HL-60 (cell line): ENCODE measurements around the gene PRIMPOL.
"Not testable (repeated sequence)": the region's sequence is repeated elsewhere in the genome, so short reads cannot be mapped to it uniquely, and the experiment has no call there.

Experiments used
- DNase-seq, 2 experiments: peaks; one replicate each; pipeline ENCODE4 v3.0.0-alpha.2; 2010 to 2020; ENCODE audit warnings: low read depth in 1 of 2, low spot score in 1 of 2
- H3K27ac ChIP-seq: fragments of 250-450 bp; sonication (Bioruptor Pico); replicated peaks from 2 replicates; pipeline ENCODE4 v1.5.1; 2020; ENCODE audit warnings: mild to moderate bottlenecking, moderate library complexity
- H3K27me3 ChIP-seq: fragments of 250-450 bp; sonication (Bioruptor Pico); 2 replicates; pipeline ENCODE4 v1.5.1; 2021; ENCODE audit warnings: mild to moderate bottlenecking, moderate library complexity; ENCODE audit not compliant: insufficient read depth, poor library complexity, severe bottlenecking
- H3K4me3 ChIP-seq: replicated peaks from 2 replicates; pipeline ENCODE4 v1.5.1; 2011; ENCODE audit warnings: mild to moderate bottlenecking, control low read depth, low read length; ENCODE audit not compliant: insufficient read depth
- CTCF ChIP-seq: IDR thresholded peaks from one replicate; pipeline ENCODE4 v1.5.1; 2011; ENCODE audit warnings: low read length, control low read depth, inconsistent platforms; ENCODE audit not compliant: insufficient read depth
- GABPA ChIP-seq: IDR thresholded peaks from 2 replicates; pipeline ENCODE4 v1.6.1; 2012; ENCODE audit warnings: low read depth
- POLR2AphosphoS5 ChIP-seq: IDR thresholded peaks from 2 replicates; pipeline ENCODE4 v1.6.1; 2012; ENCODE audit warnings: low read depth
- REST ChIP-seq: IDR thresholded peaks from 2 replicates; pipeline ENCODE4 v1.6.1; 2012; ENCODE audit warnings: low read depth; ENCODE audit not compliant: insufficient replicate concordance
- SPI1 ChIP-seq: IDR thresholded peaks from 2 replicates; pipeline ENCODE4 v1.6.1; 2012; ENCODE audit warnings: low read depth, mild to moderate bottlenecking, borderline replicate concordance

PRIMPOL gene

GRCh38 chr4:184739575-184739974 is 90.0 kb downstream of the PRIMPOL start:
- H3K27me3 ChIP-seq, H3K4me3 ChIP-seq: not testable (repeated sequence)
- H3K27ac ChIP-seq, result peak overlapping the region; percentile 55
- TF ChIP-seq SPI1, result peak; percentile 70; the same call in 1 of the 2 replicates
- peak in 1 of 2 experiments; percentile 80 for DNase-seq

GRCh38 chr4:184740980-184741391 is 91.4 kb downstream of the PRIMPOL start:
- Histone ChIP-seq H3K27ac (no peak overlapping the region), H3K27me3 (no peaks in the 10 kb centered on the region), H3K4me3 (no peak overlapping the region)
- DNase-seq, result no peak
- no peak for TF ChIP-seq REST
- no peak for TF ChIP-seq GABPA
- no peak for TF ChIP-seq CTCF
- TF ChIP-seq POLR2AphosphoS5, result no peak
- TF ChIP-seq SPI1, result no peak

- H3K27me3 ChIP-seq, H3K27ac ChIP-seq, H3K4me3 ChIP-seq, DNase-seq: not testable (repeated sequence)
These were observed 92.1 kb downstream of the PRIMPOL start for GRCh38 chr4:184741651-184742050.

- TF ChIP-seq CTCF (no peak), REST (no peak), POLR2AphosphoS5 (no peak), GABPA (no peak), SPI1 (no peak)
- no peak for DNase-seq
- H3K27ac ChIP-seq, result no peak overlapping the region
- H3K4me3 ChIP-seq, result no peak overlapping the region
- no peaks in the 10 kb centered on the region for H3K27me3 ChIP-seq
These were observed 94.1 kb downstream of the PRIMPOL start for GRCh38 chr4:184743650-184744049.

- DNase-seq, result no peak
- Histone ChIP-seq H3K27me3 (no peaks in the 10 kb centered on the region), H3K27ac (no peak overlapping the region), H3K4me3 (no peak overlapping the region)
- TF ChIP-seq SPI1 (no peak), GABPA (no peak), POLR2AphosphoS5 (no peak), REST (no peak), CTCF (no peak)
These were observed 94.7 kb downstream of the PRIMPOL start for GRCh38 chr4:184744236-184744635.
